Upper lobe of left lung (tissue), 6 donors: ENCODE results near the gene ZNF622. TPM values are rescaled to one million over a fixed set of nuclear protein-coding genes. Genes with fewer than 3 reads are reported as not detected.

ENCODE experiments used
- ATAC-seq, 2 donors: fragments of 200-7000 bp; cut with Tn5 transposase; one replicate each; pipeline ENCODE4 v1.9.1; 2022; ENCODE audit warnings: mild to moderate bottlenecking in 2 of 2, moderate library complexity in 2 of 2; ENCODE audit not compliant: low FRiP score in 2 of 2
- DNase-seq, 2 donors: peaks; one replicate each; pipeline ENCODE4 v3.0.0-alpha.2; 2019 to 2020
- H3K27ac ChIP-seq, 4 donors: fragments of 200-600 bp; sonication (generic); one replicate each; pipeline ENCODE4 v1.5.1; 2016 to 2019
- H3K27me3 ChIP-seq, 4 donors: fragments of 200-600 bp; sonication (generic); one replicate each; pipeline ENCODE4 v1.5.1; 2017 to 2019
- H3K36me3 ChIP-seq, 4 donors: fragments of 200-600 bp; sonication (generic); one replicate each; pipeline ENCODE4 v1.5.1; 2016 to 2019
- H3K4me1 ChIP-seq, 4 donors: fragments of 200-600 bp; sonication (generic); one replicate each; pipeline ENCODE4 v1.5.1; 2018 to 2019
- H3K4me3 ChIP-seq, 4 donors: fragments of 200-600 bp; sonication (generic); one replicate each; pipeline ENCODE4 v1.5.1; 2017 to 2019; ENCODE audit warnings: mild to moderate bottlenecking in 2 of 4, moderate library complexity in 1 of 4
- H3K9me3 ChIP-seq, 4 donors: fragments of 200-600 bp; sonication (generic); one replicate each; pipeline ENCODE4 v1.5.1; 2018 to 2019
- CTCF ChIP-seq, 6 experiments: fragments of 450-650 bp in 4 of 6; fragments of 200-600 bp in 2 of 6; sonication (generic) in 2 of 6; IDR thresholded peaks; one replicate each; pipeline ENCODE4 v1.5.1; 2016 to 2019; ENCODE audit warnings: antibody characterized with exemption in 6 of 6
- EP300 ChIP-seq, 4 donors: sonication (generic); formaldehyde crosslinking; IDR thresholded peaks; one replicate each; pipeline ENCODE4 v1.5.1; 2017; ENCODE audit warnings: antibody characterized with exemption in 4 of 4, control low read depth in 2 of 4
- POLR2A ChIP-seq, 4 donors: fragments of 450-650 bp; IDR thresholded peaks; one replicate each; pipeline ENCODE4 v1.5.1; 2016 to 2017; ENCODE audit warnings: antibody characterized with exemption in 4 of 4, mild to moderate bottlenecking in 2 of 4
- POLR2AphosphoS5 ChIP-seq, 2 donors: sonication (generic); formaldehyde crosslinking; IDR thresholded peaks; one replicate each; pipeline ENCODE4 v1.5.1; 2017; ENCODE audit warnings: antibody characterized with exemption in 2 of 2
- WGBS, 2 donors: methylation state at CpG; one replicate each; pipeline ENCODE4 v1.1.5; 2017 to 2018; 5-methylcytosine and 5-hydroxymethylcytosine counted together
- total RNA-seq, 6 donors: library from RNA; depleted of rRNA in 4 of 6; stranded (reverse); fragments of >200 nt in 4 of 6; gene quantifications; one replicate each; pipeline versions ENCODE4 v1.1.0 to v1.2.1, GENCODE V29; 2016 to 2021
- donor health status: DM: no; HTN: no; CAD: no; lungs with moderate emphysema.
- donor health status: DM: no; HTN: yes; CAD: no; lungs with severe emphysema.

The ZNF622 gene
- total RNA-seq, 6 donors from 2014 or later, result 15.3 to 45.0 (median 31.5) TPM

- TF ChIP-seq POLR2AphosphoS5 (IDR thresholded peaks at IDR 0.05) (no peak), POLR2A (IDR thresholded peaks at IDR 0.05) (no peak), CTCF (IDR thresholded peaks at IDR 0.05) (no peak), EP300 (IDR thresholded peaks at IDR 0.05) (no peak)
- DNase-seq (no peak), ATAC-seq (peak; percentile 19 to 23)
- Histone ChIP-seq H3K9me3 (no peaks in the 10 kb centered on the region), H3K4me3 (no peak overlapping the region), H3K27ac (no peak overlapping the region), H3K27me3 (no peaks in the 10 kb centered on the region), H3K36me3 (no peaks in the 10 kb centered on the region), H3K4me1 (no peaks in the 10 kb centered on the region)
- 75 to 95% methylated on average over 3 of the region's 3 CpGs for WGBS, 2 donors
Measured at GRCh38 chr5:16411741-16412455, 53.7 kb downstream of the ZNF622 start.

- DNase-seq (no peak), ATAC-seq (no peak)
- TF ChIP-seq EP300 (IDR thresholded peaks at IDR 0.05), result no peak
- no peak for TF ChIP-seq POLR2A (IDR thresholded peaks at IDR 0.05)
- no peak for TF ChIP-seq POLR2AphosphoS5 (IDR thresholded peaks at IDR 0.05)
- TF ChIP-seq CTCF (IDR thresholded peaks at IDR 0.05), result no peak
- H3K9me3 ChIP-seq, result no peaks in the 10 kb centered on the region
- H3K27ac ChIP-seq, result no peak overlapping the region
- no peaks in the 10 kb centered on the region for H3K4me1 ChIP-seq
- no peaks in the 10 kb centered on the region for H3K27me3 ChIP-seq
- H3K4me3 ChIP-seq, result no peak overlapping the region
- no peaks in the 10 kb centered on the region for H3K36me3 ChIP-seq
- 85 to 86% methylated on average over 9 of the region's 9 CpGs for WGBS, 2 donors
Measured at GRCh38 chr5:16411235-16411634, 54.4 kb downstream of the ZNF622 start.

GRCh38 chr5:16410338-16410737 lies 55.3 kb downstream of the ZNF622 start:
- 61 to 64% methylated on average over 2 of the region's 2 CpGs for WGBS, 2 donors
- ATAC-seq, result no peak

GRCh38 chr5:16406630-16407029 lies 59.0 kb downstream of the ZNF622 start:
- TF ChIP-seq POLR2A (IDR thresholded peaks at IDR 0.05) (no peak), POLR2AphosphoS5 (IDR thresholded peaks at IDR 0.05) (no peak), EP300 (IDR thresholded peaks at IDR 0.05) (no peak)
- Histone ChIP-seq H3K27ac (no peak overlapping the region), H3K36me3 (no peaks in the 10 kb centered on the region), H3K9me3 (no peaks in the 10 kb centered on the region), H3K4me3 (no peak overlapping the region), H3K27me3 (no peaks in the 10 kb centered on the region), H3K4me1 (no peaks in the 10 kb centered on the region)
- no peak for DNase-seq
- WGBS, 2 donors, result 88 to 93% methylated on average over 1 of the region's 1 CpG
- no peak for ATAC-seq

More at GRCh38 chr5:16410338-16410737, 55.3 kb downstream of the ZNF622 start:
- Histone ChIP-seq H3K27ac (no peak overlapping the region), H3K4me1 (no peaks in the 10 kb centered on the region), H3K27me3 (no peaks in the 10 kb centered on the region), H3K4me3 (no peak overlapping the region), H3K36me3 (no peaks in the 10 kb centered on the region), H3K9me3 (no peaks in the 10 kb centered on the region)
- TF ChIP-seq POLR2A (IDR thresholded peaks at IDR 0.05), result no peak
- TF ChIP-seq EP300 (IDR thresholded peaks at IDR 0.05), result no peak
- no peak for TF ChIP-seq CTCF (IDR thresholded peaks at IDR 0.05)
- no peak for TF ChIP-seq POLR2AphosphoS5 (IDR thresholded peaks at IDR 0.05)
- no peak for DNase-seq

- Histone ChIP-seq H3K27ac (no peak overlapping the region), H3K9me3 (no peaks in the 10 kb centered on the region), H3K36me3 (no peaks in the 10 kb centered on the region), H3K4me3 (no peak overlapping the region), H3K27me3 (no peaks in the 10 kb centered on the region), H3K4me1 (no peaks in the 10 kb centered on the region)
- no peak for DNase-seq
- 92 to 93% methylated on average over 3 of the region's 3 CpGs for WGBS, 2 donors
- TF ChIP-seq CTCF (IDR thresholded peaks at IDR 0.05) (no peak), POLR2A (IDR thresholded peaks at IDR 0.05) (no peak), EP300 (IDR thresholded peaks at IDR 0.05) (no peak)
- ATAC-seq, result no peak
Measured at GRCh38 chr5:16406023-16406422, 59.6 kb downstream of the ZNF622 start.

Other genes starting within 250 kb of the ZNF622 start
- 10 to 100 TPM; 17.6 to 50.2 (median 28.3) TPM for gene RETREG1, start 151.2 kb upstream of the ZNF622 start, total RNA-seq